ENCODE measurements around the gene MAMLD1.

- TF ChIP-seq EZH2 (IDR thresholded peaks at IDR 0.05; ENCODE audit: insufficient read depth, poor library complexity, severe bottlenecking), result no peak
- TF ChIP-seq EZH2phosphoT487 (IDR thresholded peaks at IDR 0.05; ENCODE audit: insufficient read depth, low read depth), result no peak
Observed at GRCh38 chrX:150324035-150324728, 38.9 kb upstream of the MAMLD1 start.
